ENCODE data around the gene TNFSF10.

- TF ChIP-seq CTCF (conservative IDR thresholded peaks at IDR 0.05; ENCODE audit: low read depth, low read length) (no peak), MXI1 (IDR thresholded peaks at IDR 0.05; ENCODE audit: borderline replicate concordance, low read depth, low read length) (no peak), MAFK (IDR thresholded peaks at IDR 0.05; ENCODE audit: low read depth, low read length) (no peak), POLR2A (IDR thresholded peaks at IDR 0.05; ENCODE audit: low read depth, low read length) (no peak), USF2 (IDR thresholded peaks at IDR 0.05; ENCODE audit: low read depth, low read length) (no peak), CEBPB (IDR thresholded peaks at IDR 0.05; ENCODE audit: low read depth, low read length) (no peak), SMC3 (IDR thresholded peaks at IDR 0.05; ENCODE audit: low read depth, low read length) (no peak)
Measured at GRCh38 chr3:172528677-172529076, 5.4 kb upstream of the TNFSF10 start.
